BE2C (cell line): ENCODE results near the gene TNF. TPM values are rescaled to one million over a fixed set of nuclear protein-coding genes. Genes with fewer than 3 reads are reported as not detected.

ENCODE experiments used
- DNase-seq: peaks from one replicate; pipeline ENCODE4 v3.0.0-alpha.2; 2020
- H3K27me3 ChIP-seq: fragments of 250-450 bp; sonication (Bioruptor Pico); 2 replicates; pipeline ENCODE4 v1.5.1; 2020; ENCODE audit warnings: mild to moderate bottlenecking
- H3K36me3 ChIP-seq: fragments of 250-450 bp; sonication (Bioruptor Pico); 2 replicates; pipeline ENCODE4 v1.5.1; 2020; ENCODE audit warnings: mild to moderate bottlenecking
- H3K4me1 ChIP-seq: fragments of 250-450 bp; sonication (Bioruptor Pico); 2 replicates; pipeline ENCODE4 v1.5.1; 2020
- H3K4me3 ChIP-seq: 2 replicates; pipeline ENCODE4 v1.5.1; 2011; ENCODE audit warnings: low read depth, low read length
- H3K9me3 ChIP-seq: fragments of 250-450 bp; sonication (Bioruptor Pico); 2 replicates; pipeline ENCODE4 v1.5.1; 2020
- CTCF ChIP-seq: IDR thresholded peaks from 2 replicates; pipeline ENCODE4 v1.5.1; 2012; ENCODE audit warnings: mild to moderate bottlenecking, low read depth, low read length
- polyA plus RNA-seq: library from polyadenylated mRNA; unstranded; fragments of >200 nt; gene quantifications from one replicate; pipeline ENCODE4 v1.2.1, GENCODE V29; 2012; ENCODE audit warnings: low read depth, missing spikeins; ENCODE audit not compliant: insufficient read length, insufficient read depth

Gene TNF
- not detected for polyA plus RNA-seq

GRCh38 chr6:31575335-31575901 is at the start of gene TNF:
Gene TNF (plus strand): TSS chr6:31575565. CDS start chr6:31575742, 177 bp downstream.
- Histone ChIP-seq H3K4me3 (no peak within 1 kb of the TSS), H3K9me3 (no peaks in the 10 kb centered on the region), H3K27me3 (no peaks in the 10 kb centered on the region), H3K36me3 (no peaks in the 10 kb centered on the region), H3K4me1 (peaks cover 6% of the 10 kb centered on the region; the same call in 1 of the 2 replicates)
- TF ChIP-seq CTCF, result no peak
- no peak for DNase-seq

- DNase-seq, result no peak
- Histone ChIP-seq H3K4me1 (peaks cover 7% of the 10 kb centered on the region; the same call in 1 of the 2 replicates), H3K36me3 (peaks cover 14% of the 10 kb centered on the region), H3K9me3 (no peaks in the 10 kb centered on the region), H3K27me3 (peaks cover 4% of the 10 kb centered on the region; the same call in 1 of the 2 replicates), H3K4me3 (no peak overlapping the region)
- no peak for TF ChIP-seq CTCF
Measured at GRCh38 chr6:31525932-31526591, 49.3 kb upstream of the TNF start.

- Histone ChIP-seq H3K36me3 (peaks cover 35% of the 10 kb centered on the region), H3K4me1 (peaks cover 7% of the 10 kb centered on the region; the same call in 1 of the 2 replicates), H3K9me3 (no peaks in the 10 kb centered on the region), H3K27me3 (no peaks in the 10 kb centered on the region), H3K4me3 (no peak overlapping the region)
- no peak for TF ChIP-seq CTCF
- no peak for DNase-seq
Measured at GRCh38 chr6:31528307-31528777, 47.0 kb upstream of the TNF start.

GRCh38 chr6:31528821-31529328 is 46.5 kb upstream of the TNF start, which contains the start of gene MCCD1:
Gene MCCD1 (plus strand): TSS chr6:31528962. CDS start chr6:31529015, 53 bp downstream.
- no peak for DNase-seq
- Histone ChIP-seq H3K36me3 (peaks cover 41% of the 10 kb centered on the region), H3K9me3 (no peaks in the 10 kb centered on the region), H3K27me3 (no peaks in the 10 kb centered on the region), H3K4me1 (peaks cover 7% of the 10 kb centered on the region; the same call in 1 of the 2 replicates), H3K4me3 (no peak within 1 kb of the TSS)
- no peak for TF ChIP-seq CTCF

- Histone ChIP-seq H3K36me3 (peaks cover 47% of the 10 kb centered on the region), H3K4me3 (no peak overlapping the region), H3K9me3 (no peaks in the 10 kb centered on the region), H3K4me1 (peaks cover 7% of the 10 kb centered on the region; the same call in 1 of the 2 replicates), H3K27me3 (no peaks in the 10 kb centered on the region)
- no peak for DNase-seq
- TF ChIP-seq CTCF, result no peak
Measured at GRCh38 chr6:31529329-31530150, 45.8 kb upstream of the TNF start.
